GM12878 (cell line): ENCODE data around the gene ASB7. TPM values are rescaled to one million over a fixed set of nuclear protein-coding genes. Genes with fewer than 3 reads are reported as not detected.

Source experiments
- NR2F1 ChIP-seq: fragments of 450-650 bp; conservative IDR thresholded peaks from 2 replicates; pipeline ENCODE4 v1.6.1; 2017; ENCODE audit warnings: mild to moderate bottlenecking
- SRF ChIP-seq, 2 experiments: IDR thresholded peaks; 2 replicates each; pipeline ENCODE4 v1.6.1; 2011; ENCODE audit warnings: low read depth in 2 of 2, low read length in 2 of 2, mild to moderate bottlenecking in 1 of 2, moderate library complexity in 1 of 2
- ZZZ3 ChIP-seq: IDR thresholded peaks from 2 replicates; pipeline ENCODE4 v1.6.1; 2011; ENCODE audit warnings: low read depth; ENCODE audit not compliant: control insufficient read depth, insufficient read length
- polyA plus RNA-seq, 11 experiments: library from polyadenylated mRNA; depleted of rRNA in 4 of 11; unstranded in 6 of 11; stranded (reverse) in 5 of 11; fragments of >200 nt; fragmentation: Nextera tagmentation in 4 of 11; fragmentation: Illumina TruSeq in 1 of 11; extraction: Ambion mirVana in 4 of 11; extraction: Trizol in 1 of 11; gene quantifications; 1 replicate in 1 of 11; 2 replicates in 10 of 11; pipeline versions ENCODE4 v1.2.1 to v1.2.3, GENCODE V29; 2011 to 2016; ENCODE audit warnings: inconsistent platforms in 2 of 11, missing spikeins in 2 of 11, low read depth in 1 of 11
- total RNA-seq, 4 experiments: library from RNA; depleted of rRNA in 3 of 4; stranded (reverse); fragments of >200 nt in 3 of 4; fragmentation: Illumina TruSeq in 1 of 4; extraction: Trizol in 1 of 4; gene quantifications; 2 replicates each; pipeline versions ENCODE4 v1.2.1 to v1.2.3, GENCODE V29; 2013 to 2021
- TF ChIP-seq, protein P1 (sequence below): fragments of 150-350 bp; IDR thresholded peaks from 2 replicates; pipeline ENCODE4 v1.6.1; 2016; ENCODE audit warnings: low read depth, low read length
- TF ChIP-seq, protein P2 (sequence below): fragments of 450-650 bp; formaldehyde crosslinking; IDR thresholded peaks from 2 replicates; pipeline ENCODE4 v1.4.0; 2022; ENCODE audit warnings: mild to moderate bottlenecking, moderate library complexity
- TF ChIP-seq, protein P3 (sequence below), 3 experiments: IDR thresholded peaks in 2 of 3; conservative IDR thresholded peaks in 1 of 3; 2 replicates each; pipeline ENCODE4 v1.5.1; 2011; ENCODE audit warnings: low read depth in 3 of 3, low read length in 3 of 3, mild to moderate bottlenecking in 3 of 3, control low read depth in 2 of 3, moderate library complexity in 2 of 3, inconsistent platforms in 1 of 3, mixed read lengths in 1 of 3; ENCODE audit not compliant: control insufficient read depth in 2 of 3, insufficient read depth in 1 of 3; ENCODE audit errors: extremely low read depth in 1 of 3
- TF ChIP-seq, protein P4 (sequence below): fragments of 450-650 bp; IDR thresholded peaks from 2 replicates; pipeline ENCODE4 v1.6.1; 2016; ENCODE audit warnings: mild to moderate bottlenecking
- TF ChIP-seq, protein P5 (sequence below): IDR thresholded peaks from 2 replicates; pipeline ENCODE4 v1.6.1; 2012; ENCODE audit warnings: improper control_type of control experiment, low read depth, low read length; ENCODE audit not compliant: insufficient replicate concordance

ASB7 gene
- total and polyA plus RNA-seq, 10 of the 15 experiments (the other 5 are each of a cell fraction or from before 2014, with no cell fraction given): 2.7 to 13.9 (median 8.6) TPM

DNA sequence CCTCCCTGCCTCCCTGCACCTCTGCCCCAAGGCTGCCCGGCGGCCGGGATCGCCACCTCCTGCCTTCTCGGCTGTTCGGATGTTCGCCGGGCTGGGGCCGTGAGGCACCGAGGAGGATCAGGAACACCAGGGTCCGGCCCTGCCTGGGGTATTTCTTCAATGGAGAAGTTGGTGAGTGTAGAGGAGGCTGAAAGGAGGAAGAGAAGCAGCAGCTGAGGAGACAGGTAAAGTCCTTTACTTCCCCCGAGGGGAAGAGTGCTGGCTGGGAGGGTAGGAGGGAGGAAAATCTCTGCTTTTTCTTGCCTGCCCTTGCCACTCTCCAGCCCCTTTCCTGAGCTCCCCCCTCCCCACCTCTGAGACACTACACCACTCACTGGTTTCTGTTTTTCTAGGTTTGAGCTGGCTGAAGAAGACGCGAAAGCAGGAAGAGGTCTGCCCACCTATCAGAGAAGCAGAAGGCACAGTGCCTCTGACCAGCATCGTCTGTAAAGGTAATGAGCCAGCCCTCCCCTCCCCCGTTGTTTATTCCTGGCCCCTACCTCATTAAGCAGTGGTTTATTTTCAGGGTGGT is 519 bp downstream of the ASB7 start (continued):
- TF ChIP-seq, protein P1, sequence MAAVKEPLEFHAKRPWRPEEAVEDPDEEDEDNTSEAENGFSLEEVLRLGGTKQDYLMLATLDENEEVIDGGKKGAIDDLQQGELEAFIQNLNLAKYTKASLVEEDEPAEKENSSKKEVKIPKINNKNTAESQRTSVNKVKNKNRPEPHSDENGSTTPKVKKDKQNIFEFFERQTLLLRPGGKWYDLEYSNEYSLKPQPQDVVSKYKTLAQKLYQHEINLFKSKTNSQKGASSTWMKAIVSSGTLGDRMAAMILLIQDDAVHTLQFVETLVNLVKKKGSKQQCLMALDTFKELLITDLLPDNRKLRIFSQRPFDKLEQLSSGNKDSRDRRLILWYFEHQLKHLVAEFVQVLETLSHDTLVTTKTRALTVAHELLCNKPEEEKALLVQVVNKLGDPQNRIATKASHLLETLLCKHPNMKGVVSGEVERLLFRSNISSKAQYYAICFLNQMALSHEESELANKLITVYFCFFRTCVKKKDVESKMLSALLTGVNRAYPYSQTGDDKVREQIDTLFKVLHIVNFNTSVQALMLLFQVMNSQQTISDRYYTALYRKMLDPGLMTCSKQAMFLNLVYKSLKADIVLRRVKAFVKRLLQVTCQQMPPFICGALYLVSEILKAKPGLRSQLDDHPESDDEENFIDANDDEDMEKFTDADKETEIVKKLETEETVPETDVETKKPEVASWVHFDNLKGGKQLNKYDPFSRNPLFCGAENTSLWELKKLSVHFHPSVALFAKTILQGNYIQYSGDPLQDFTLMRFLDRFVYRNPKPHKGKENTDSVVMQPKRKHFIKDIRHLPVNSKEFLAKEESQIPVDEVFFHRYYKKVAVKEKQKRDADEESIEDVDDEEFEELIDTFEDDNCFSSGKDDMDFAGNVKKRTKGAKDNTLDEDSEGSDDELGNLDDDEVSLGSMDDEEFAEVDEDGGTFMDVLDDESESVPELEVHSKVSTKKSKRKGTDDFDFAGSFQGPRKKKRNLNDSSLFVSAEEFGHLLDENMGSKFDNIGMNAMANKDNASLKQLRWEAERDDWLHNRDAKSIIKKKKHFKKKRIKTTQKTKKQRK: no peak
- TF ChIP-seq, protein P2, sequence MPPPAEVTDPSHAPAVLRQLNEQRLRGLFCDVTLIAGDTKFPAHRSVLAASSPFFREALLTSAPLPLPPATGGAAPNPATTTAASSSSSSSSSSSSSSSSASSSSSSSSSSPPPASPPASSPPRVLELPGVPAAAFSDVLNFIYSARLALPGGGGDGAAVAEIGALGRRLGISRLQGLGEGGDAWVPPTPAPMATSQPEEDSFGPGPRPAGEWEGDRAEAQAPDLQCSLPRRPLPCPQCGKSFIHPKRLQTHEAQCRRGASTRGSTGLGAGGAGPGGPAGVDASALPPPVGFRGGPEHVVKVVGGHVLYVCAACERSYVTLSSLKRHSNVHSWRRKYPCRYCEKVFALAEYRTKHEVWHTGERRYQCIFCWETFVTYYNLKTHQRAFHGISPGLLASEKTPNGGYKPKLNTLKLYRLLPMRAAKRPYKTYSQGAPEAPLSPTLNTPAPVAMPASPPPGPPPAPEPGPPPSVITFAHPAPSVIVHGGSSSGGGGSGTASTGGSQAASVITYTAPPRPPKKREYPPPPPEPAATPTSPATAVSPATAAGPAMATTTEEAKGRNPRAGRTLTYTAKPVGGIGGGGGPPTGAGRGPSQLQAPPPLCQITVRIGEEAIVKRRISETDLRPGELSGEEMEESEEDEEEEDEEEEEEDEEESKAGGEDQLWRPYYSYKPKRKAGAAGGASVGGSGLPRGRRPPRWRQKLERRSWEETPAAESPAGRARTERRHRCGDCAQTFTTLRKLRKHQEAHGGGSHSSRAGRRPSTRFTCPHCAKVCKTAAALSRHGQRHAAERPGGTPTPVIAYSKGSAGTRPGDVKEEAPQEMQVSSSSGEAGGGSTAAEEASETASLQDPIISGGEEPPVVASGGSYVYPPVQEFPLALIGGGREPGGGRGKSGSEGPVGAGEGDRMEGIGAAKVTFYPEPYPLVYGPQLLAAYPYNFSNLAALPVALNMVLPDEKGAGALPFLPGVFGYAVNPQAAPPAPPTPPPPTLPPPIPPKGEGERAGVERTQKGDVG: no peak
- TF ChIP-seq, protein P3, sequence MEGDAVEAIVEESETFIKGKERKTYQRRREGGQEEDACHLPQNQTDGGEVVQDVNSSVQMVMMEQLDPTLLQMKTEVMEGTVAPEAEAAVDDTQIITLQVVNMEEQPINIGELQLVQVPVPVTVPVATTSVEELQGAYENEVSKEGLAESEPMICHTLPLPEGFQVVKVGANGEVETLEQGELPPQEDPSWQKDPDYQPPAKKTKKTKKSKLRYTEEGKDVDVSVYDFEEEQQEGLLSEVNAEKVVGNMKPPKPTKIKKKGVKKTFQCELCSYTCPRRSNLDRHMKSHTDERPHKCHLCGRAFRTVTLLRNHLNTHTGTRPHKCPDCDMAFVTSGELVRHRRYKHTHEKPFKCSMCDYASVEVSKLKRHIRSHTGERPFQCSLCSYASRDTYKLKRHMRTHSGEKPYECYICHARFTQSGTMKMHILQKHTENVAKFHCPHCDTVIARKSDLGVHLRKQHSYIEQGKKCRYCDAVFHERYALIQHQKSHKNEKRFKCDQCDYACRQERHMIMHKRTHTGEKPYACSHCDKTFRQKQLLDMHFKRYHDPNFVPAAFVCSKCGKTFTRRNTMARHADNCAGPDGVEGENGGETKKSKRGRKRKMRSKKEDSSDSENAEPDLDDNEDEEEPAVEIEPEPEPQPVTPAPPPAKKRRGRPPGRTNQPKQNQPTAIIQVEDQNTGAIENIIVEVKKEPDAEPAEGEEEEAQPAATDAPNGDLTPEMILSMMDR (IDR thresholded peaks at IDR 0.05 in 2 of 3, conservative IDR thresholded peaks at IDR 0.05 in 1 of 3; ENCODE audit: control insufficient read depth in 2 of 3, extremely low read depth in 1 of 3, insufficient read depth in 1 of 3, low read depth in 3 of 3, low read length in 3 of 3): no peak
- TF ChIP-seq, protein P4, sequence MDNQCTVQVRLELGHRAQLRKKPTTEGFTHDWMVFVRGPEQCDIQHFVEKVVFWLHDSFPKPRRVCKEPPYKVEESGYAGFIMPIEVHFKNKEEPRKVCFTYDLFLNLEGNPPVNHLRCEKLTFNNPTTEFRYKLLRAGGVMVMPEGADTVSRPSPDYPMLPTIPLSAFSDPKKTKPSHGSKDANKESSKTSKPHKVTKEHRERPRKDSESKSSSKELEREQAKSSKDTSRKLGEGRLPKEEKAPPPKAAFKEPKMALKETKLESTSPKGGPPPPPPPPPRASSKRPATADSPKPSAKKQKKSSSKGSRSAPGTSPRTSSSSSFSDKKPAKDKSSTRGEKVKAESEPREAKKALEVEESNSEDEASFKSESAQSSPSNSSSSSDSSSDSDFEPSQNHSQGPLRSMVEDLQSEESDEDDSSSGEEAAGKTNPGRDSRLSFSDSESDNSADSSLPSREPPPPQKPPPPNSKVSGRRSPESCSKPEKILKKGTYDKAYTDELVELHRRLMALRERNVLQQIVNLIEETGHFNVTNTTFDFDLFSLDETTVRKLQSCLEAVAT: peak; percentile 37; the same call in 1 of the 2 replicates
- TF ChIP-seq, protein P5, sequence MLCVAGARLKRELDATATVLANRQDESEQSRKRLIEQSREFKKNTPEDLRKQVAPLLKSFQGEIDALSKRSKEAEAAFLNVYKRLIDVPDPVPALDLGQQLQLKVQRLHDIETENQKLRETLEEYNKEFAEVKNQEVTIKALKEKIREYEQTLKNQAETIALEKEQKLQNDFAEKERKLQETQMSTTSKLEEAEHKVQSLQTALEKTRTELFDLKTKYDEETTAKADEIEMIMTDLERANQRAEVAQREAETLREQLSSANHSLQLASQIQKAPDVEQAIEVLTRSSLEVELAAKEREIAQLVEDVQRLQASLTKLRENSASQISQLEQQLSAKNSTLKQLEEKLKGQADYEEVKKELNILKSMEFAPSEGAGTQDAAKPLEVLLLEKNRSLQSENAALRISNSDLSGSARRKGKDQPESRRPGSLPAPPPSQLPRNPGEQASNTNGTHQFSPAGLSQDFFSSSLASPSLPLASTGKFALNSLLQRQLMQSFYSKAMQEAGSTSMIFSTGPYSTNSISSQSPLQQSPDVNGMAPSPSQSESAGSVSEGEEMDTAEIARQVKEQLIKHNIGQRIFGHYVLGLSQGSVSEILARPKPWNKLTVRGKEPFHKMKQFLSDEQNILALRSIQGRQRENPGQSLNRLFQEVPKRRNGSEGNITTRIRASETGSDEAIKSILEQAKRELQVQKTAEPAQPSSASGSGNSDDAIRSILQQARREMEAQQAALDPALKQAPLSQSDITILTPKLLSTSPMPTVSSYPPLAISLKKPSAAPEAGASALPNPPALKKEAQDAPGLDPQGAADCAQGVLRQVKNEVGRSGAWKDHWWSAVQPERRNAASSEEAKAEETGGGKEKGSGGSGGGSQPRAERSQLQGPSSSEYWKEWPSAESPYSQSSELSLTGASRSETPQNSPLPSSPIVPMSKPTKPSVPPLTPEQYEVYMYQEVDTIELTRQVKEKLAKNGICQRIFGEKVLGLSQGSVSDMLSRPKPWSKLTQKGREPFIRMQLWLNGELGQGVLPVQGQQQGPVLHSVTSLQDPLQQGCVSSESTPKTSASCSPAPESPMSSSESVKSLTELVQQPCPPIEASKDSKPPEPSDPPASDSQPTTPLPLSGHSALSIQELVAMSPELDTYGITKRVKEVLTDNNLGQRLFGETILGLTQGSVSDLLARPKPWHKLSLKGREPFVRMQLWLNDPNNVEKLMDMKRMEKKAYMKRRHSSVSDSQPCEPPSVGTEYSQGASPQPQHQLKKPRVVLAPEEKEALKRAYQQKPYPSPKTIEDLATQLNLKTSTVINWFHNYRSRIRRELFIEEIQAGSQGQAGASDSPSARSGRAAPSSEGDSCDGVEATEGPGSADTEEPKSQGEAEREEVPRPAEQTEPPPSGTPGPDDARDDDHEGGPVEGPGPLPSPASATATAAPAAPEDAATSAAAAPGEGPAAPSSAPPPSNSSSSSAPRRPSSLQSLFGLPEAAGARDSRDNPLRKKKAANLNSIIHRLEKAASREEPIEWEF: no peak
- TF ChIP-seq ZZZ3 (no peak), NR2F1 (0 out of 2 replicates have a peak, but pooled peaks have one; percentile 29), SRF (IDR thresholded peaks at IDR 0.05; ENCODE audit: low read depth in 2 of 2, low read length in 2 of 2) (no peak)
